Placental epithelial cell (primary cell): ENCODE measurements around the gene GSTM5. TPM values are rescaled to one million over a fixed set of nuclear protein-coding genes. Genes with fewer than 3 reads are reported as not detected.

Experiments
- total RNA-seq: library from RNA; depleted of rRNA; stranded (reverse); fragments of >200 nt; gene quantifications from 2 replicates; pipeline ENCODE4 v1.2.3, GENCODE V29; 2012

The GSTM5 gene
- total RNA-seq: under 0.01 TPM in 1 of 2 replicates, not detected in the other

DNA sequence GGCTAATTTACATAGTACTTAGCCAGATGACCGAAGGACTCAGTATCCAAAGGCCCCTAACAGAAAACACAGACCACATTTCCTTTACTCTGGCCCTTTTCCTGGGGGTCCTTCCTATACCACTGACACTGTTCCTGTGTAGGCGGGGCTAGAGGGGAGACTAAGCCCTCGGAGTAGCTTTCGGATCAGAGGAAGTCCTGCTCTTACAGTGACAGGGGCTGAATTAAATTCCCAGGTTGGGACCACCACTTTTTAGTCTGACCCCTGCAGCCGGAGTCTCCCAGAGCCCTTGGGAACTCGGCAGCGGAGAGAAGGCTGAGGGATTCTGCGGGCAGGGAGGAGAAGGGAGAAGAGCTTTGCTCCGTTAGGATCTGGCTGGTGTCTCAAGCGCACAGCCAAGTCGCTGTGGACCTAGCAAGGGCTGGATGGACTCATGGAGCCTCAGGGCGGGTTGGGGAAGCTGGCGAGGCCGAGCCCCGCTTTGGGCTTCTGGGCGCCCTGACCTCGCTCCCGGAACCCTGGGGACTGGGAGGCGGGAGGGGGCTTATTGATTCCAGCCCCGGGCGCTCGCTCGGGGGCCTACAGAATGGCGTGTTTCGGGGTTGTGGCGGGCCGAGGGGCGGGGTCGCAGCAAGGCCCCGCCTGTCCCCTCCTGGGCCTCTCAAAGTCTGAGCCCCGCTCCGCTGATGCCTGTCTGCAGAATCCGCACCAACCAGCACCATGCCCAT lies at the start of gene GSTM5:
TSS of gene GSTM5 (plus strand) at position 659 of the 728 bp plus-strand sequence. CDS start at position 721, 62 bp downstream.

DNA sequence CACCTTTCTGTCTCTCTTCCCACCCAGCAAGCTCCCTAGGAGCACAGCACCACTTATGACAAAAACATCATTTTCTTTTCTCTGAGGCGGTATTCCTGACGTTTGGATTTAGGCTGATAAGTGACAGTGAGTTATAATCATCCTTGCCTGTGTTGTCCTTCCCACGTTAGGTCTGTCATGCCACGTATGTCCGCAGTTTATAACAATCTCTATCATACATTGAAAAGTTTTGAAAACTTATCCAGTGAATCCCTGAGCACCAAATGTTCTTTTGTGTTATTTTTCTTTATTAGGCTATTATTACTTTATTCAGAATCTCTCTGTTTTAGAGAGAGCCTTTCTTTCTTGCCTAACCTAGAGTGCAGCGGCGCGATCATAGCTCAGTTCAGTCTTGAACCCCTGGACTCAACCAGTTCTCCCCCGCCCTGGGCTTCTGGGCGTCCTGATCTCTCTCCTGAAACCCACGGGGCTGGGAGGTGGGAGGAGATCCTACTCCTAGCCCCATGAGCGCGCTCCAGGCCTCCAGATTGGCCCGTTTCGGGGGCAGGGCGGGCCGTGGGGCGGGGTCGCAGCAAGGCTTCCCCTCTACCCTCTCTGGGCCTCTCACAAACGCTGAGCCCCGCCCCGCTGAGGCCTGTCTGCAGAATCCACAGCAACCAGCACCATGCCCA lies 44.5 kb upstream of the GSTM5 start, which contains the start of gene GSTM2:
TSS of gene GSTM2 (plus strand) at position 606 of the 671 bp plus-strand sequence. CDS start at position 665, 59 bp downstream.

DNA sequence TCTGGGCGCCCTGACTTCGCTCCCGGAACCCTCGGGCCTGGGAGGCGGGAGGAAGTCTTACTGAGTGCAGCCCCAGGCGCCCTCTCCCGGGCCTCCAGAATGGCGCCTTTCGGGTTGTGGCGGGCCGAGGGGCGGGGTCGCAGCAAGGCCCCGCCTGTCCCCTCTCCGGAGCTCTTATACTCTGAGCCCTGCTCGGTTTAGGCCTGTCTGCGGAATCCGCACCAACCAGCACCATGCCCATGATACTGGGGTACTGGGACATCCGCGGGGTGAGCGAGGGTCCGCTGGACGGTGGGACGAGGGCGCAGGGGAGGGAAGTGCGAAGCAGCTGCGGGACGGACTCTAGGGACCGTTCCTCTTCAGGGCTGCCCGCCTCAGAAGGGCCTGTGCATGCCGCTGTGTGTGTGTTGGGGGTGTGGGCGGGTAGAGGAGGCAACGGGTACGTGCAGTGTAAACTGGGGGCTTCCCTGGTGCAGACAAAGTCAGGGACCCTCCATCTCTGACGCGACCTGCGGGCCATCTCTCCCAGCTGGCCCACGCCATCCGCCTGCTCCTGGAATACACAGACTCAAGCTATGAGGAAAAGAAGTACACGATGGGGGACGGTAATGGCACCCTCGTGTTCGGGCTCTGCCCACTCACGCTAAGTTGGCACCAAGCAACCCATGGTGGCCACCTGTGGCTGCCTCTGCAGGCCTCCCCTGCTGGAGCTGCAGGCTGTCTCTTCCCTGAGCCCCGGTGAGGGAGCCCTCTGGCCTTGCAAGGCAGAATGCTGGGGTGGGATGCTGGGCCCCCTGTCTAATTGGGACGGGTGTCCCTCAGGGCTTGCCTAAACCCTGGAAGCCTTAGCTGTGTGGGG lies 24.2 kb upstream of the GSTM5 start, which contains the start of gene GSTM1:
TSS of gene GSTM1 (plus strand) at position 177 of the 859 bp plus-strand sequence. CDS start at position 234, 57 bp downstream.

DNA sequence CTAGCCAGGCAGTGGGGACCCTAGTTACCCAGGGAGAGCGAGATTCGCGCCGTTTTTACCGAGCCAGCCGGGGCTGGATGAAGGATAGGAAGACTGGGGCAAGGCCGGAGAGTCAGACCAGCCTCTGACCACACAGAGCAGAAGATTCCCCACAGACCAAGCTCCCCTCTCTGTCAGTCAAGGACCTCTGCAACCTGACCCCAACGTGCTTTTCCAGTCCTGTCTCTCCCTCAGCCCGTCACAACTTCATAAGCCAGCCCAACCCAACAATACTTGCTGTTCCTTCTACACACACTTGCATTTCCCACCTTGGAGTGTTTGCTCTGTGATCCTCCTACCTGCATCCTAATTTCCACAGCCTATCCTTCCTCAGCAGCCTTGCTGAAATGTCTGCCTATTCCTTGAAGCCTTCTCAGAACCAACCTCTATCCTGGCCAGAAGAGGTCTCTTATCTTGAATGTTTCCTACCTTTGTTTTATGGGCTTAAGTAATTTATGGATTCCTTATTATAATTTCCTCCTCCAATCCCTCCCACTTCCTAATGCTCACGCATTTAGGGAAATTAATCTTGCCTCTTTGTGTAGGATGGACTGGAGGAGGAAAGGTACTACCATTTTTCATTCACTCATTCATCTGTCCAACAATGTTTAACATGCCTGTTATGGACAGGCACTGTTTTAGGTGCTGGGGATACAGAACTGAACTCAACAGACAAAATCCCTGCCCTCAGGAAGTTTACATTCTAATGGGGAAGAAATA lies 28.7 kb downstream of the GSTM5 start, which contains the start of gene GSTM3:
TSS of gene GSTM3 (minus strand) at position 424 of the 759 bp plus-strand sequence. CDS start 751 bp downstream, outside the sequence.

DNA sequence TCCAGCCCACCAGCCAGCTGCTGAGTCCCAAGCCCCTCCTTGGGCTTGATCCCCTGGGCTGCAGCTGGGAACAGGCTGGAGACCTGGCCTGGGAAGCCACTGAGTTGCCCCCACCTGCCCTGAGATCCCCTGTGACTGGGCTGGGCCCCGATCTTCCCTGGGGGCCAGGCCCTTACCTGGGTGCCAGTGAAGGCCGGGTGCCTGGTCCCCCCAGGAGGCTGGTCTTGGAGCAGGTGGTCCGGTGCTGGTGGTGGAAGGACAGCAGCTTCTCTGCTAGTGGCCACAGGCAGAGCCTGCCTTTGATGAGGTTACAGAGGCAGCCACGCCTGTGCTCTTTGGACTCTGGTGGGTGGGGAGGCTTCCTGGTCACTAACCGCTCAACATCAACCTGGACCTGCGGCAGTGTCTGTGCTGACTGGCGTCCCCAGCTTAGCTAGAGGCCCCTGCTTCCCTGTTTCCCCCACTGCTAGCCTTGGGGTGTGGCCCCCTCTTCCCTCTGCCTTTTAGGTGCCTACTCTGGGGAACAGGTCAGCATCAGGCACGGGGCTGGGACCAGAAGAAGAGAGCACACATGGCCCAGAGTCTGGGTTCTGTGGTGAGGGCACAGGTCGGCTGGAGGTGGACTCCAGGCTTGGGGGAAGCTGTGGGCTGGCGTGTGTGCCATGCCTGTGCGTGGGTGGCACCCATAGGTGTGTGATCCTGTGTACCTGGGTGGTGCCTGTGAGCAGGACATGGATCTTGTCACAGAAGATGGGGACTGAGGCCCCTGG lies 51.8 kb downstream of the GSTM5 start, which contains the start of gene EPS8L3:
TSS of gene EPS8L3 (minus strand) at position 278 of the 770 bp plus-strand sequence. CDS start 2,174 bp downstream, outside the sequence.

Other genes starting within 250 kb of the GSTM5 start
- gene SYPL2, start 245.7 kb upstream of the GSTM5 start, total RNA-seq: 0.11 and 0.39 TPM in 2 replicates
- gene ATXN7L2, start 228.3 kb upstream of the GSTM5 start, total RNA-seq: 2.8 and 5.5 TPM in 2 replicates
- 8.6 and 12.6 TPM in 2 replicates for gene CYB561D1, start 218.2 kb upstream of the GSTM5 start, total RNA-seq
- 0.65 and 0.79 TPM in 2 replicates for gene AMIGO1, start 202.5 kb upstream of the GSTM5 start, total RNA-seq
- 0.43 TPM in 1 of 2 replicates, not detected in the other for gene GPR61, start 172.4 kb upstream of the GSTM5 start, total RNA-seq
- gene GNAI3, start 163.6 kb upstream of the GSTM5 start, total RNA-seq: 11.8 and 14.5 TPM in 2 replicates
- gene GNAT2, start 92.6 kb upstream of the GSTM5 start, total RNA-seq: 0.11 and 0.39 TPM in 2 replicates
- 75.0 and 87.1 TPM in 2 replicates for gene AMPD2, start 92.4 kb upstream of the GSTM5 start, total RNA-seq
- 4.0 and 5.5 TPM in 2 replicates for gene GSTM4, start 56.2 kb upstream of the GSTM5 start, total RNA-seq
- 9.9 and 29.8 TPM in 2 replicates for gene GSTM2, start 44.2 kb upstream of the GSTM5 start, total RNA-seq
- not detected in 2 replicates for gene GSTM1, start 24.4 kb upstream of the GSTM5 start, total RNA-seq
- gene GSTM3, start 28.8 kb downstream of the GSTM5 start, total RNA-seq: 17.9 and 37.3 TPM in 2 replicates
- not detected in 2 replicates for gene EPS8L3, start 51.7 kb downstream of the GSTM5 start, total RNA-seq
- gene CSF1, start 198.6 kb downstream of the GSTM5 start, total RNA-seq: 4.3 and 5.5 TPM in 2 replicates